Peyer's patch (tissue), 4 donors: ENCODE measurements around the gene PGLYRP4. TPM values are rescaled to one million over a fixed set of nuclear protein-coding genes. Genes with fewer than 3 reads are reported as not detected.
"Not testable (repeated sequence)": the region's sequence is repeated elsewhere in the genome, so short reads cannot be mapped to it uniquely, and the experiment has no call there.

ENCODE experiments used
- DNase-seq, 3 donors: peaks; one replicate each; pipeline ENCODE4 v3.0.0-alpha.2; 2017 to 2019
- H3K27ac ChIP-seq, 4 donors: fragments of 200-600 bp; sonication (generic); one replicate each; pipeline ENCODE4 v1.5.1; 2016 to 2019
- H3K27me3 ChIP-seq, 2 donors: fragments of 200-600 bp; sonication (generic); one replicate each; pipeline ENCODE4 v1.5.1; 2019
- H3K36me3 ChIP-seq, 3 donors: fragments of 200-600 bp; sonication (generic); one replicate each; pipeline ENCODE4 v1.5.1; 2016 to 2019
- H3K4me1 ChIP-seq, 4 donors: fragments of 200-600 bp; sonication (generic); one replicate each; pipeline ENCODE4 v1.5.1; 2016 to 2019
- H3K4me3 ChIP-seq, 4 donors: fragments of 200-600 bp; sonication (generic); 1 replicate in 3 of 4; 2 replicates in 1 of 4; pipeline ENCODE4 v1.5.1; 2016 to 2019; ENCODE audit warnings: mild to moderate bottlenecking in 1 of 4
- H3K9me3 ChIP-seq, 4 donors: fragments of 200-600 bp; sonication (generic); one replicate each; pipeline ENCODE4 v1.5.1; 2016 to 2019; ENCODE audit warnings: mild to moderate bottlenecking in 1 of 4
- CTCF ChIP-seq, 6 experiments: fragments of 450-650 bp in 4 of 6; fragments of 200-600 bp in 2 of 6; sonication (generic) in 1 of 6; IDR thresholded peaks; one replicate each; pipeline ENCODE4 v1.5.1; 2017 to 2019; ENCODE audit warnings: antibody characterized with exemption in 6 of 6, mild to moderate bottlenecking in 3 of 6, moderate library complexity in 1 of 6
- POLR2A ChIP-seq, 2 donors: fragments of 450-650 bp; IDR thresholded peaks; one replicate each; pipeline ENCODE4 v1.5.1; 2017; ENCODE audit warnings: antibody characterized with exemption in 2 of 2, mild to moderate bottlenecking in 2 of 2, moderate library complexity in 2 of 2
- total RNA-seq, 4 donors: library from RNA; depleted of rRNA; stranded (reverse); fragments of >200 nt; gene quantifications; one replicate each; pipeline ENCODE4 v1.1.0, GENCODE V29; 2016

PGLYRP4 gene
- total RNA-seq, 4 donors from 2014 or later = not detected

GRCh38 chr1:153322568-153322967 lies 26.1 kb downstream of the PGLYRP4 start:
- Histone ChIP-seq H3K36me3 (no peaks in the 10 kb centered on the region), H3K9me3 (peaks cover 0 to 5% (median 0%) of the 10 kb centered on the region in 4 donors)
- no peak for TF ChIP-seq CTCF (IDR thresholded peaks at IDR 0.05)
- TF ChIP-seq POLR2A (IDR thresholded peaks at IDR 0.05) = no peak

GRCh38 chr1:153318145-153318544 lies 30.5 kb downstream of the PGLYRP4 start:
- H3K4me1 ChIP-seq, H3K27ac ChIP-seq, DNase-seq, H3K27me3 ChIP-seq, H3K4me3 ChIP-seq, H3K36me3 ChIP-seq, H3K9me3 ChIP-seq: not testable (repeated sequence)

More at GRCh38 chr1:153322568-153322967, 26.1 kb downstream of the PGLYRP4 start:
- Histone ChIP-seq H3K4me3 (no peak overlapping the region), H3K27ac (no peak overlapping the region), H3K4me1 (no peaks in the 10 kb centered on the region), H3K27me3 (no peaks in the 10 kb centered on the region)
- no peak for DNase-seq

DNA sequence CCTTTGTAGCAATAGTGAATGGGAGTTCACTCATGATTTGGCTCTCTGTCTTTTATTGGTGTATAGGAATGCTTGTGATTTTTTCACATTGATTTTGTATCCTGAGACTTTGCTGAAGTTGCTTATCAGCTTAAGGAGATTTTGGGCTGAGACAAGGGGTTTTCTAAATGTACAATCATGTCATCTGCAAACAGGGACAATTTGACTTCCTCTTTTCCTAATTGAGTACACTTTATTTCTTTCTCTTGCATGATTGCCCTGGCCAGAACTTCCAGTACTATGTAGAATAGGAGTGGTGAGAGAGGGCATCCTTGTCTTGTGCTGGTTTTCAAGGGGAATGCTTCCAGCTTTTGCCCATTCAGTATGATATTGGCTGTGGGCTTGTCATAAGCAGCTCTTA lies 32.6 kb downstream of the PGLYRP4 start:
- H3K27ac ChIP-seq, H3K4me3 ChIP-seq, DNase-seq, H3K36me3 ChIP-seq, H3K4me1 ChIP-seq, H3K9me3 ChIP-seq, H3K27me3 ChIP-seq: not testable (repeated sequence)

GRCh38 chr1:153314388-153314787 lies 34.3 kb downstream of the PGLYRP4 start:
- H3K36me3 ChIP-seq, DNase-seq, H3K9me3 ChIP-seq, H3K4me3 ChIP-seq, H3K27me3 ChIP-seq, H3K27ac ChIP-seq, H3K4me1 ChIP-seq: not testable (repeated sequence)

GRCh38 chr1:153313288-153313687 lies 35.4 kb downstream of the PGLYRP4 start:
- no peaks in the 10 kb centered on the region for H3K27me3 ChIP-seq

GRCh38 chr1:153312570-153313186 lies 36.0 kb downstream of the PGLYRP4 start, which contains the start of gene PGLYRP3:
Gene PGLYRP3 (minus strand): TSS chr1:153312952. CDS start chr1:153310665, 2,287 bp downstream.
- H3K36me3 ChIP-seq = no peaks in the 10 kb centered on the region
- TF ChIP-seq POLR2A (IDR thresholded peaks at IDR 0.05) (no peak), CTCF (IDR thresholded peaks at IDR 0.05) (peak in 1 of 6 experiments; percentile 5)
- DNase-seq = no peak
- no peaks in the 10 kb centered on the region for H3K9me3 ChIP-seq
- H3K27me3 ChIP-seq = no peaks in the 10 kb centered on the region
- H3K27ac ChIP-seq = no peak within 1 kb of the TSS
- H3K4me3 ChIP-seq = no peak within 1 kb of the TSS
- no peaks in the 10 kb centered on the region for H3K4me1 ChIP-seq

More at GRCh38 chr1:153313288-153313687, 35.4 kb downstream of the PGLYRP4 start:
- Histone ChIP-seq H3K9me3 (no peaks in the 10 kb centered on the region), H3K27ac (no peak overlapping the region), H3K4me1 (no peaks in the 10 kb centered on the region), H3K36me3 (no peaks in the 10 kb centered on the region), H3K4me3 (no peak overlapping the region)
- DNase-seq = no peak
- TF ChIP-seq CTCF (IDR thresholded peaks at IDR 0.05) = no peak
- no peak for TF ChIP-seq POLR2A (IDR thresholded peaks at IDR 0.05)

DNA sequence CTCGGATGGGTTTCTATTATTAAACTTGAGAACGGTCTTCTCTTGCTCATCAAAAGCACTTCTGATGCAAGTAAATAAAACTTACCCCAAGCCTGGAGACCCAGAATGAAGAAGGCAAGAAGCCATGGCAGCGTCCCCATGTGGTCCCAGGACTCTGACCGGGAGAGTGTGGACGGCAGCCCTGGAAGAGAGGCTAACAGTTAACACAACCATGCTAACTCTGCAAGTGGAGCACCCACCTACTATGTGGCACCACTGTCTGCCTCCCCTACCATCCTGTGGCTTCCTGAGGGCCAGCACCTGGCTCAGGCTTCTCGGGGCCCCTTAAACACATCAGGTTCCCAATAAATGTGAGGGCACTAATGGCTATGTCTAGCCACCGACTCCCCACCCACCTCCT lies 38.1 kb downstream of the PGLYRP4 start:
- no peak for DNase-seq
- Histone ChIP-seq H3K36me3 (no peaks in the 10 kb centered on the region), H3K27ac (no peak overlapping the region), H3K9me3 (no peaks in the 10 kb centered on the region), H3K27me3 (no peaks in the 10 kb centered on the region), H3K4me1 (no peaks in the 10 kb centered on the region), H3K4me3 (no peak overlapping the region)
- TF ChIP-seq CTCF (IDR thresholded peaks at IDR 0.05) (no peak), POLR2A (IDR thresholded peaks at IDR 0.05) (no peak)
